Measurements from ENCODE around the gene ACE. TPM values are rescaled to one million over a fixed set of nuclear protein-coding genes. Genes with fewer than 3 reads are reported as not detected.

The ACE gene
- total RNA-seq, 2 donors from 2014 or later: 38.3 to 45.2 TPM

- intact Hi-C loops (cut with DNase I): no loop called here
- H3K36me3 ChIP-seq: no peaks in the 10 kb centered on the region
- no peak overlapping the region for H3K27ac ChIP-seq
- no peak overlapping the region for H3K9ac ChIP-seq (ENCODE audit: low read depth in 2 of 2, low read length in 2 of 2)
- H3K9me3 ChIP-seq: no peaks in the 10 kb centered on the region
- no peak for DNase-seq
- no peaks in the 10 kb centered on the region for H3K4me1 ChIP-seq
- H3K4me3 ChIP-seq: no peak overlapping the region
- H3K27me3 ChIP-seq: peaks cover 8% of the 10 kb centered on the region
- TF ChIP-seq CTCF (IDR thresholded peaks at IDR 0.05): no peak
These were observed 67.1 kb downstream of the ACE start for GRCh38 chr17:63543822-63544420.

- no peaks in the 10 kb centered on the region for H3K36me3 ChIP-seq
- H3K27me3 ChIP-seq: peaks cover under 1% of the 10 kb centered on the region
- H3K9ac ChIP-seq (ENCODE audit: low read depth in 2 of 2, low read length in 2 of 2): no peak overlapping the region
- H3K4me3 ChIP-seq: no peak overlapping the region
- no peak for TF ChIP-seq CTCF (IDR thresholded peaks at IDR 0.05)
- intact Hi-C loops (cut with DNase I): no loop called here
- H3K9me3 ChIP-seq: no peaks in the 10 kb centered on the region
- no peak for DNase-seq
- no peaks in the 10 kb centered on the region for H3K4me1 ChIP-seq
- H3K27ac ChIP-seq: no peak overlapping the region
These were observed 67.8 kb downstream of the ACE start for GRCh38 chr17:63544467-63545301.

- no peaks in the 10 kb centered on the region for H3K9me3 ChIP-seq
- H3K27ac ChIP-seq: no peak overlapping the region
- intact Hi-C loops (cut with DNase I): no loop called here
- no peak for TF ChIP-seq CTCF (IDR thresholded peaks at IDR 0.05)
- H3K4me3 ChIP-seq: no peak overlapping the region
- DNase-seq: no peak
- no peak overlapping the region for H3K9ac ChIP-seq (ENCODE audit: low read depth in 2 of 2, low read length in 2 of 2)
- no peaks in the 10 kb centered on the region for H3K4me1 ChIP-seq
- H3K27me3 ChIP-seq: no peaks in the 10 kb centered on the region
- H3K36me3 ChIP-seq: no peaks in the 10 kb centered on the region
These were observed 69.6 kb downstream of the ACE start for GRCh38 chr17:63546308-63547082.

GRCh38 chr17:63547083-63547523 is 70.2 kb downstream of the ACE start:
- Histone ChIP-seq H3K9me3 (no peaks in the 10 kb centered on the region), H3K4me3 (no peak overlapping the region), H3K9ac (ENCODE audit: low read depth in 2 of 2, low read length in 2 of 2) (no peak overlapping the region), H3K4me1 (no peaks in the 10 kb centered on the region), H3K27ac (no peak overlapping the region), H3K36me3 (no peaks in the 10 kb centered on the region), H3K27me3 (no peaks in the 10 kb centered on the region)
- TF ChIP-seq CTCF (IDR thresholded peaks at IDR 0.05): no peak
- intact Hi-C loops (cut with DNase I): no loop called here
- no peak for DNase-seq

Other genes starting within 250 kb of the ACE start
- 10 to 100 TPM; 60.1 to 90.6 TPM for gene CYB561, start 30.8 kb upstream of the ACE start, total RNA-seq
- under 1 TPM; 0.47 to 0.80 TPM for gene KCNH6, start 46.3 kb downstream of the ACE start, total RNA-seq
- 100 to 1,000 TPM in 1 of 2 donors, 10 to 100 TPM in 1; 94.3 to 105 TPM for gene DCAF7, start 73.4 kb downstream of the ACE start, total RNA-seq
- 10 to 100 TPM; 34.1 to 51.6 TPM for gene TACO1, start 123.8 kb downstream of the ACE start, total RNA-seq
- gene MAP3K3, start 145.4 kb downstream of the ACE start, total RNA-seq: 10 to 100 TPM; 13.4 to 15.5 TPM
- 1 to 10 TPM; 3.6 to 5.6 TPM for gene LIMD2, start 223.1 kb downstream of the ACE start, total RNA-seq

Measured in colonic mucosa (tissue), 4 donors.